AG04450 (cell line): ENCODE results near the gene PRRT1B. TPM values are rescaled to one million over a fixed set of nuclear protein-coding genes. Genes with fewer than 3 reads are reported as not detected.

ENCODE experiments used
- CTCF ChIA-PET: fragments of 300-600, 350-600 bp; formaldehyde crosslinking; extraction: SDS; loops from one replicate; lab custom pipeline; 2022; ENCODE audit warnings: antibody characterized with exemption, inconsistent platforms; lab: Charles Lee
- POLR2A ChIA-PET: fragments of 350-600 bp; formaldehyde crosslinking; extraction: SDS; loops from one replicate; lab custom pipeline; 2021; ENCODE audit warnings: antibody characterized with exemption, inconsistent platforms; lab: Yijun Ruan, JAX
- DNase-seq: peaks from one replicate; pipeline ENCODE4 v3.0.0-alpha.2; 2011; ENCODE audit warnings: low read depth, low spot score
- H3K27ac ChIP-seq: one replicate; pipeline ENCODE4 v1.5.1; 2012; ENCODE audit warnings: low read depth, low read length, control low read depth
- H3K27me3 ChIP-seq: one replicate; pipeline ENCODE4 v1.6.0; 2012; ENCODE audit warnings: low read length; ENCODE audit not compliant: control insufficient read depth, insufficient read depth
- H3K4me3 ChIP-seq: 2 replicates; pipeline ENCODE4 v1.5.1; 2011; ENCODE audit warnings: mild to moderate bottlenecking, low read depth, low read length, control low read depth
- H3K9me3 ChIP-seq: 2 replicates; pipeline ENCODE4 v1.5.1; 2012; ENCODE audit warnings: low read length; ENCODE audit not compliant: control insufficient read depth, insufficient read depth
- CTCF ChIP-seq: IDR thresholded peaks from 2 replicates; pipeline ENCODE4 v1.5.1; 2011; ENCODE audit warnings: low read depth, low read length, control low read depth, inconsistent platforms
- polyA plus RNA-seq: library from polyadenylated mRNA; depleted of rRNA; stranded (reverse); fragments of >200 nt; gene quantifications from 2 replicates; pipeline ENCODE4 v1.2.3, GENCODE V29; 2011

PRRT1B gene
- polyA plus RNA-seq, 1 experiment, result not detected

GRCh38 chr9:131565369-131565768 lies 20.0 kb downstream of the PRRT1B start:
- Histone ChIP-seq H3K27me3 (no peaks in the 10 kb centered on the region), H3K9me3 (peaks cover 10% of the 10 kb centered on the region), H3K4me3 (no peak overlapping the region), H3K27ac (no peak overlapping the region)
- no peak for DNase-seq
- CTCF ChIA-PET, result interaction anchor here (1.2 kb wide), 1 partner anchor 175 kb away, joined by 4 read pairs; no protein-coding TSS in a partner anchor
- POLR2A ChIA-PET, result no interaction called here
- no peak for TF ChIP-seq CTCF

- peaks cover 10% of the 10 kb centered on the region for H3K9me3 ChIP-seq
- POLR2A ChIA-PET, result no interaction called here
- DNase-seq, result no peak
- no peak for TF ChIP-seq CTCF
- CTCF ChIA-PET, result interaction anchor here (0.5 to 1.2 kb wide), 2 partner anchors 174 to 198 kb away, joined by 4 to 5 read pairs; no protein-coding TSS in a partner anchor
- no peaks in the 10 kb centered on the region for H3K27me3 ChIP-seq
- H3K27ac ChIP-seq, result no peak overlapping the region
- H3K4me3 ChIP-seq, result no peak overlapping the region
Measured at GRCh38 chr9:131566158-131566557, 20.8 kb downstream of the PRRT1B start.

- POLR2A ChIA-PET, result interaction anchor here (0.6 kb wide), 1 partner anchor 205 kb away, joined by 3 read pairs; no protein-coding TSS in a partner anchor
- CTCF ChIA-PET, result no interaction called here
- no peak for TF ChIP-seq CTCF
- DNase-seq, result no peak
- H3K27ac ChIP-seq, result no peak overlapping the region
- no peaks in the 10 kb centered on the region for H3K27me3 ChIP-seq
- no peak overlapping the region for H3K4me3 ChIP-seq
- peaks cover 3% of the 10 kb centered on the region for H3K9me3 ChIP-seq
Measured at GRCh38 chr9:131567910-131568309, 22.6 kb downstream of the PRRT1B start.

GRCh38 chr9:131574730-131575640 lies 29.7 kb downstream of the PRRT1B start:
- Histone ChIP-seq H3K27me3 (no peaks in the 10 kb centered on the region), H3K27ac (no peak overlapping the region), H3K4me3 (no peak overlapping the region), H3K9me3 (no peaks in the 10 kb centered on the region)
- ChIA-PET CTCF (no interaction called here), POLR2A (no interaction called here)
- no peak for DNase-seq
- no peak for TF ChIP-seq CTCF
